ENCODE measurements around the gene EZH2.

DNA sequence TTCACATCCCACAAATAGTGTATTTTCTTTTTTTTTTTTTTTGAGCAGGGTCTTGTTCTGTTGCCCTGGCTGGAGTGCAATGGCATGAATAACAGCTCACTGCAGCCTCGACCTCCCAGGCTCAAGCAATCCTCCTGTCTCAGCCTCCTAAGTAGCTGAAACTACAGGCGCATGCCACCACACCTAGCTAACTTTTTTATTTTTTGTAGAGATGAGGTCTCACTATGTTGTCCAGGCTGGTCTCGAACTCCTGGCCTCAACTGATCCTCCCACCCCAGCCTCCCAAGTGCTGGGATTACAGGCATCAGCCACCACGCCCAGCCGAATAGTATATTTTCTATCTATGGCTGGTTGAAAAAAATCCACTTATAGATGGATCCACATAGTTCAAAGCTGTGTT is 12.5 kb downstream of the EZH2 start:
- TF ChIP-seq POLR2A (IDR thresholded peaks at IDR 0.05; ENCODE audit: low read depth, low read length) (no peak), POLR2AphosphoS5 (IDR thresholded peaks at IDR 0.05; ENCODE audit: low read depth, low read length) (no peak)

All from GM12892 (cell line).